K562 (cell line): Measurements from ENCODE around the gene SSTR5. TPM values are rescaled to one million over a fixed set of nuclear protein-coding genes. Genes with fewer than 3 reads are reported as not detected.
A peak's percentile ranks its signal among the peaks of the same experiment; 100 is the strongest.

ENCODE experiments used
- CTCF ChIP-seq, 3 experiments: IDR thresholded peaks in 2 of 3; conservative IDR thresholded peaks in 1 of 3; 2 replicates each; pipeline ENCODE4 v1.5.1; 2011 to 2012; ENCODE audit warnings: low read length in 3 of 3, mild to moderate bottlenecking in 3 of 3, control low read depth in 2 of 3, improper control_type of control experiment in 1 of 3, inconsistent platforms in 1 of 3, low read depth in 1 of 3, mixed read lengths in 1 of 3, moderate library complexity in 1 of 3; ENCODE audit not compliant: insufficient read depth in 2 of 3
- JUND ChIP-seq, 2 experiments: IDR thresholded peaks; 2 replicates in 1 of 2; 3 replicates in 1 of 2; pipeline ENCODE4 v1.6.1; 2011; ENCODE audit warnings: borderline replicate concordance in 2 of 2, low read depth in 2 of 2, low read length in 2 of 2, improper control_type of control experiment in 1 of 2, missing biosample characterization in 1 of 2, missing genetic modification characterization in 1 of 2, missing genetic modification reagents in 1 of 2
- MCM5 ChIP-seq: fragments of 450-650 bp; IDR thresholded peaks from 2 replicates; pipeline ENCODE4 v1.6.1; 2016; ENCODE audit warnings: low read depth
- SNRNP70 ChIP-seq: fragments of 200-400 bp; formaldehyde crosslinking; optimal IDR thresholded peaks from 2 replicates; pipeline ENCODE3; 2017; ENCODE audit warnings: low read depth, low read length
- polyA plus RNA-seq, 8 experiments: library from polyadenylated mRNA; depleted of rRNA in 4 of 8; stranded (reverse) in 5 of 8; unstranded in 3 of 8; fragments of >200 nt; fragmentation: Nextera tagmentation in 2 of 8; fragmentation: Illumina TruSeq in 1 of 8; extraction: Ambion mirVana in 2 of 8; extraction: Trizol in 1 of 8; gene quantifications; 2 replicates each; pipeline versions ENCODE4 v1.2.1 to v1.2.3, GENCODE V29; 2011 to 2014; ENCODE audit warnings: inconsistent platforms in 1 of 8, missing spikeins in 1 of 8
- total RNA-seq, 7 experiments: library from RNA; depleted of rRNA in 6 of 7; stranded (reverse); fragments of >200 nt in 6 of 7; fragmentation: Illumina TruSeq in 2 of 7; extraction: Trizol in 2 of 7; gene quantifications; 2 replicates each; pipeline versions ENCODE4 v1.2.1 to v1.2.3, GENCODE V29; 2011 to 2021; ENCODE audit warnings: low replicate concordance in 1 of 7
- TF ChIP-seq, protein P1 (sequence below): IDR thresholded peaks from 2 replicates; pipeline ENCODE4 v1.6.1; 2016; ENCODE audit warnings: missing genetic modification characterization, missing compliant biosample characterization
- TF ChIP-seq, protein P2 (sequence below), 2 experiments: fragments of 450-650 bp; IDR thresholded peaks; 2 replicates each; pipeline ENCODE4 v1.6.1; 2016
- TF ChIP-seq, protein P3 (sequence below): sonication (generic); formaldehyde crosslinking; IDR thresholded peaks from 2 replicates; pipeline ENCODE4 v1.9.0; 2022; ENCODE audit warnings: mild to moderate bottlenecking, missing genetic modification reagents

SSTR5 gene
- total and polyA plus RNA-seq, 9 of the 15 experiments (the other 6 are each of a cell fraction or from before 2014, with no cell fraction given), result not detected

DNA sequence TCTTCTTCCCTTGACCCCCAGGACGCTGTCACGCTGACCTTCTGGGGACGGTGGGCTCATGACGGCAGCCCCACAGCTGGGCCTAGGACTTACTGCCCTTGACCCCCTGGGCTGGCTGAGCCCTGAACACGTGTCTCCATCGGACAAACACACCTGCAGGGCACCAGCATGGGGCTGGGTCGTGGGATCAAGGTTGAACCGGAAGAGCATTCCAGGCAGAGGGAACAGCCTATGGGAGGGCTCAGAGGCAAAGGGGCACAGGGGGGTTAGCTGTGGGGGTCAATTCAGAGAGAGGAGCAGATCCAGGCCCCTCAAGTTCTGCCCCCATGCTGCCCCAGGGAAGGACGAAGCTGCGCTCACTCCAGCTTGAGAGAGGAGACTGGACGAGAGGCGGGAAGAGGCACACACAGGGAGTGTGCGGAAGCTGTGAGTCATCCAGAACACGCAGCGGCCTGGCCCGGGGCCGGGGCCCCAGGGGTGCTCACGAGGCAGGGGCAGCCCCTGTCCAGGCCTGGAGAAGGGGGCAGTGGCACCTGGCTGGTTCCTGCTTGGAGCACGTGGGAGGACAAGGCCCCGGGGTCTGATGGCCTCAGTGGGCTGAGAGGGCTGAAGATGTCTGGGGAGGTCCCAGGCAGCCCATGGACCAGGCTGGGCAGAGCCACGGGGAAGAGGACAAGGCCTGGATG lies 9.9 kb downstream of the SSTR5 start (continued):
- TF ChIP-seq SNRNP70 (no peak), MCM5 (no peak), CTCF (IDR thresholded peaks at IDR 0.05 in 2 of 3, conservative IDR thresholded peaks at IDR 0.05 in 1 of 3; ENCODE audit: insufficient read depth in 2 of 3, low read depth in 1 of 3, low read length in 3 of 3) (no peak), JUND (IDR thresholded peaks at IDR 0.05; ENCODE audit: borderline replicate concordance, low read depth, low read length) (peak; percentile 42; the same call in 1 of the 2 replicates), JUND (tag; IDR thresholded peaks at IDR 0.05; ENCODE audit: borderline replicate concordance, low read depth, low read length) (no peak)
- TF ChIP-seq, protein P1, sequence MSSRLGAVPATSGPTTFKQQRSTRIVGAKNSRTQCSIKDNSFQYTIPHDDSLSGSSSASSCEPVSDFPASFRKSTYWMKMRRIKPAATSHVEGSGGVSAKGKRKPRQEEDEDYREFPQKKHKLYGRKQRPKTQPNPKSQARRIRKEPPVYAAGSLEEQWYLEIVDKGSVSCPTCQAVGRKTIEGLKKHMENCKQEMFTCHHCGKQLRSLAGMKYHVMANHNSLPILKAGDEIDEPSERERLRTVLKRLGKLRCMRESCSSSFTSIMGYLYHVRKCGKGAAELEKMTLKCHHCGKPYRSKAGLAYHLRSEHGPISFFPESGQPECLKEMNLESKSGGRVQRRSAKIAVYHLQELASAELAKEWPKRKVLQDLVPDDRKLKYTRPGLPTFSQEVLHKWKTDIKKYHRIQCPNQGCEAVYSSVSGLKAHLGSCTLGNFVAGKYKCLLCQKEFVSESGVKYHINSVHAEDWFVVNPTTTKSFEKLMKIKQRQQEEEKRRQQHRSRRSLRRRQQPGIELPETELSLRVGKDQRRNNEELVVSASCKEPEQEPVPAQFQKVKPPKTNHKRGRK (tag), result no peak
- TF ChIP-seq, protein P2, sequence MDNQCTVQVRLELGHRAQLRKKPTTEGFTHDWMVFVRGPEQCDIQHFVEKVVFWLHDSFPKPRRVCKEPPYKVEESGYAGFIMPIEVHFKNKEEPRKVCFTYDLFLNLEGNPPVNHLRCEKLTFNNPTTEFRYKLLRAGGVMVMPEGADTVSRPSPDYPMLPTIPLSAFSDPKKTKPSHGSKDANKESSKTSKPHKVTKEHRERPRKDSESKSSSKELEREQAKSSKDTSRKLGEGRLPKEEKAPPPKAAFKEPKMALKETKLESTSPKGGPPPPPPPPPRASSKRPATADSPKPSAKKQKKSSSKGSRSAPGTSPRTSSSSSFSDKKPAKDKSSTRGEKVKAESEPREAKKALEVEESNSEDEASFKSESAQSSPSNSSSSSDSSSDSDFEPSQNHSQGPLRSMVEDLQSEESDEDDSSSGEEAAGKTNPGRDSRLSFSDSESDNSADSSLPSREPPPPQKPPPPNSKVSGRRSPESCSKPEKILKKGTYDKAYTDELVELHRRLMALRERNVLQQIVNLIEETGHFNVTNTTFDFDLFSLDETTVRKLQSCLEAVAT (IDR thresholded peaks at IDR 0.05), result no peak
- TF ChIP-seq, protein P3, sequence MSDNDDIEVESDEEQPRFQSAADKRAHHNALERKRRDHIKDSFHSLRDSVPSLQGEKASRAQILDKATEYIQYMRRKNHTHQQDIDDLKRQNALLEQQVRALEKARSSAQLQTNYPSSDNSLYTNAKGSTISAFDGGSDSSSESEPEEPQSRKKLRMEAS, result peak; percentile 35; the same call in 1 of the 2 replicates
